Ramos (cell line): ENCODE data around the gene BCL2L15.

Experiments
- in situ Hi-C: fragments of 300-500 bp; cut with MboI; formaldehyde crosslinking; loops from one replicate; pipeline ENCODE4 v1.14.3; 2022; ENCODE audit warnings: low sequenced_read_pairs; ENCODE audit not compliant: unreplicated experiment

BCL2L15 gene

GRCh38 chr1:113836534-113836933 is 50.8 kb downstream of the BCL2L15 start:
- in situ Hi-C loops = loop anchor here (10.0 to 25.0 kb wide), 2 partner anchors 68 to 451 kb away; partner anchors contain the start of genes AP4B1 and DCLRE1B

- in situ Hi-C loops = loop anchor here (10.0 to 25.0 kb wide), 2 partner anchors 69 to 452 kb away; partner anchors contain the start of genes AP4B1 and DCLRE1B
Measured at GRCh38 chr1:113835686-113836290, 51.6 kb downstream of the BCL2L15 start.

- in situ Hi-C loops = loop anchor here (10.0 to 25.0 kb wide), 2 partner anchors 70 to 453 kb away; partner anchors contain the start of genes AP4B1 and DCLRE1B
Measured at GRCh38 chr1:113834716-113835115, 52.7 kb downstream of the BCL2L15 start.
